H9 (cell line): ENCODE data around the gene ILDR2. TPM values are rescaled to one million over a fixed set of nuclear protein-coding genes. Genes with fewer than 3 reads are reported as not detected.

ENCODE experiments used
- DNase-seq: peaks from one replicate; pipeline ENCODE4 v3.0.0-alpha.2; 2017
- H2AFZ ChIP-seq: one replicate; pipeline ENCODE4 v1.6.1; 2013; ENCODE audit warnings: mild to moderate bottlenecking, low read length, control low read depth, moderate library complexity
- H2AK5ac ChIP-seq: 2 replicates; pipeline ENCODE4 v1.6.1; 2013; ENCODE audit warnings: low read length, control low read depth, mixed read lengths; ENCODE audit not compliant: insufficient read length
- H2BK120ac ChIP-seq: one replicate; pipeline ENCODE4 v1.6.1; 2013; ENCODE audit warnings: low read depth, mild to moderate bottlenecking, low read length, control low read depth, inconsistent platforms; ENCODE audit not compliant: poor library complexity, severe bottlenecking
- H2BK12ac ChIP-seq: 2 replicates; pipeline ENCODE4 v1.6.1; 2013; ENCODE audit warnings: low read length, control low read depth, mixed read lengths, low read depth; ENCODE audit not compliant: insufficient read length
- H2BK15ac ChIP-seq: 2 replicates; pipeline ENCODE4 v1.6.1; 2013; ENCODE audit warnings: low read depth, low read length, control low read depth
- H2BK20ac ChIP-seq: one replicate; pipeline ENCODE4 v1.6.1; 2013; ENCODE audit warnings: low read depth, mild to moderate bottlenecking, low read length, control low read depth, inconsistent platforms; ENCODE audit not compliant: poor library complexity, severe bottlenecking
- H2BK5ac ChIP-seq: 2 replicates; pipeline ENCODE4 v1.6.1; 2013; ENCODE audit warnings: low read length, control low read depth, mixed read lengths; ENCODE audit not compliant: insufficient read length
- H3K14ac ChIP-seq: 2 replicates; pipeline ENCODE4 v1.6.1; 2013; ENCODE audit warnings: low read length, control low read depth; ENCODE audit not compliant: insufficient read depth
- H3K18ac ChIP-seq: 2 replicates; pipeline ENCODE4 v1.6.1; 2013; ENCODE audit warnings: low read depth, mild to moderate bottlenecking, mixed read lengths, low read length, control low read depth; ENCODE audit not compliant: insufficient read length
- H3K23ac ChIP-seq: 2 replicates; pipeline ENCODE4 v1.6.1; 2013; ENCODE audit warnings: low read length, control low read depth, mixed read lengths, low read depth; ENCODE audit not compliant: insufficient read length
- H3K23me2 ChIP-seq: 2 replicates; pipeline ENCODE4 v1.6.1; 2013; ENCODE audit warnings: low read depth, mild to moderate bottlenecking, mixed read lengths, low read length, control low read depth; ENCODE audit not compliant: insufficient read length, poor library complexity, severe bottlenecking
- H3K27ac ChIP-seq: 2 replicates; pipeline ENCODE4 v1.5.1; 2013; ENCODE audit warnings: low read length, control low read depth, mixed read lengths, low read depth; ENCODE audit not compliant: insufficient read length
- H3K27me3 ChIP-seq: 2 replicates; pipeline ENCODE4 v1.6.1; 2013; ENCODE audit warnings: low read length, control low read depth, inconsistent platforms; ENCODE audit not compliant: insufficient read depth
- H3K4ac ChIP-seq: 2 replicates; pipeline ENCODE4 v1.6.1; 2013; ENCODE audit warnings: low read depth, mild to moderate bottlenecking, control low read depth, inconsistent platforms, low read length, moderate library complexity
- H3K4me1 ChIP-seq: 2 replicates; pipeline ENCODE4 v1.6.1; 2013; ENCODE audit warnings: low read length, control low read depth, inconsistent platforms; ENCODE audit not compliant: insufficient read depth
- H3K4me2 ChIP-seq: 2 replicates; pipeline ENCODE4 v1.6.1; 2013; ENCODE audit warnings: low read length, control low read depth, mixed read lengths; ENCODE audit not compliant: insufficient read length, insufficient read depth
- H3K56ac ChIP-seq: 2 replicates; pipeline ENCODE4 v1.6.1; 2013; ENCODE audit warnings: low read depth, mild to moderate bottlenecking, mixed read lengths, low read length, control low read depth; ENCODE audit not compliant: insufficient read length
- H3K79me1 ChIP-seq: 2 replicates; pipeline ENCODE4 v1.6.1; 2013; ENCODE audit warnings: low read depth, mild to moderate bottlenecking, moderate library complexity, low read length, control low read depth, inconsistent platforms; ENCODE audit not compliant: insufficient read depth, poor library complexity, severe bottlenecking
- H3K79me2 ChIP-seq: 2 replicates; pipeline ENCODE4 v1.6.1; 2013; ENCODE audit warnings: low read length, control low read depth, inconsistent platforms; ENCODE audit not compliant: insufficient read depth
- H3K9ac ChIP-seq: 2 replicates; pipeline ENCODE4 v1.6.1; 2013; ENCODE audit warnings: low read length, control low read depth, mixed read lengths; ENCODE audit not compliant: insufficient read length; ENCODE audit errors: extremely low read depth
- H3K9me3 ChIP-seq: one replicate; pipeline ENCODE4 v1.6.1; 2013; ENCODE audit warnings: low read depth, low read length, inconsistent platforms; ENCODE audit not compliant: control insufficient read depth
- H3T11ph ChIP-seq: one replicate; pipeline ENCODE4 v1.6.1; 2013; ENCODE audit warnings: mild to moderate bottlenecking, low read length, control low read depth, inconsistent platforms
- H4K20me1 ChIP-seq: one replicate; pipeline ENCODE4 v1.6.1; 2013; ENCODE audit not compliant: control insufficient read depth, insufficient read length, insufficient read depth
- H4K5ac ChIP-seq: 2 replicates; pipeline ENCODE4 v1.6.1; 2013; ENCODE audit warnings: low read depth, mild to moderate bottlenecking, mixed read lengths, low read length, control low read depth; ENCODE audit not compliant: insufficient read length
- H4K8ac ChIP-seq: replicated peaks from 2 replicates; pipeline ENCODE4 v1.6.1; 2013; ENCODE audit warnings: low read length, control low read depth, mixed read lengths, low read depth; ENCODE audit not compliant: insufficient read length
- H4K91ac ChIP-seq: 2 replicates; pipeline ENCODE4 v1.6.1; 2013; ENCODE audit warnings: low read depth, mild to moderate bottlenecking, moderate library complexity, mixed read lengths, low read length, control low read depth; ENCODE audit not compliant: insufficient read length
- H3K27ac Mint-ChIP-seq, 3 experiments: 2 replicates in 2 of 3; 3 replicates in 1 of 3; pipeline ENCODE4 v1.8.0; 2020 to 2021; ENCODE audit warnings: mixed read lengths in 3 of 3, mild to moderate bottlenecking in 1 of 3, moderate library complexity in 1 of 3
- H3K27me3 Mint-ChIP-seq: 2 replicates; pipeline ENCODE4 v1.8.0; 2021; ENCODE audit warnings: low read depth, mild to moderate bottlenecking, moderate library complexity, mixed read lengths
- H3K36me3 Mint-ChIP-seq, 3 experiments: 2 replicates in 2 of 3; 3 replicates in 1 of 3; pipeline ENCODE4 v1.8.0; 2020 to 2021; ENCODE audit warnings: low read depth in 3 of 3, mixed read lengths in 3 of 3; ENCODE audit not compliant: insufficient read depth in 1 of 3
- H3K4me1 Mint-ChIP-seq, 2 experiments: 2 replicates each; pipeline ENCODE4 v1.8.0; 2020; ENCODE audit warnings: mixed read lengths in 2 of 2
- H3K4me3 Mint-ChIP-seq, 2 experiments: 2 replicates in 1 of 2; 3 replicates in 1 of 2; pipeline ENCODE4 v1.8.0; 2020 to 2021; ENCODE audit warnings: mild to moderate bottlenecking in 2 of 2, mixed read lengths in 2 of 2, moderate library complexity in 1 of 2
- H3K9me3 Mint-ChIP-seq, 2 experiments: 2 replicates in 1 of 2; 3 replicates in 1 of 2; pipeline ENCODE4 v1.8.0; 2020; ENCODE audit warnings: mild to moderate bottlenecking in 2 of 2, mixed read lengths in 2 of 2, moderate library complexity in 1 of 2
- CTCF ChIP-seq: fragments of 200-600 bp; sonication (generic); conservative IDR thresholded peaks from 3 replicates; pipeline ENCODE4 v1.8.0; 2021; ENCODE audit warnings: antibody characterized with exemption, mild to moderate bottlenecking
- WGBS: extraction: QIAGEN DNeasy Blood & Tissue Kit; methylation state at CpG from one replicate; pipeline ENCODE4 v1.1.7; 2013; ENCODE audit warnings: missing lambda C conversion rate, low lambda C conversion rate, mixed read lengths; ENCODE audit not compliant: insufficient read length; ENCODE audit errors: extremely low coverage; 5-methylcytosine and 5-hydroxymethylcytosine counted together
- total RNA-seq: library from RNA; stranded (reverse); gene quantifications from 2 replicates; pipeline ENCODE4 v1.2.1, GENCODE V29; 2021

ILDR2 gene
- total RNA-seq, 1 experiment from 2014 or later, result 1.1 TPM

- Mint-ChIP-seq H3K9me3 (no peaks in the 10 kb centered on the region; a peak in 1 of 5 replicates), H3K36me3 (no peaks in the 10 kb centered on the region), H3K4me1 (peaks cover 20% of the 10 kb centered on the region in 2 experiments), H3K27ac (no peak overlapping the region), H3K4me3 (no peak overlapping the region), H3K27me3 (peaks cover 79% of the 10 kb centered on the region)
- Histone ChIP-seq H2BK120ac (no peak overlapping the region), H3K79me1 (no peaks in the 10 kb centered on the region), H3T11ph (no peak overlapping the region), H4K8ac (no peak overlapping the region), H3K79me2 (no peaks in the 10 kb centered on the region), H4K5ac (no peak overlapping the region), H4K91ac (no peak overlapping the region), H3K27me3 (peaks cover 34% of the 10 kb centered on the region), H2AK5ac (no peak overlapping the region), H3K56ac (no peak overlapping the region), H3K23me2 (peaks cover 5% of the 10 kb centered on the region), H3K4me1 (no peaks in the 10 kb centered on the region; the same call in 1 of the 2 replicates), H2BK15ac (no peak overlapping the region), H3K9ac (no peak overlapping the region), H2BK5ac (no peak overlapping the region), H2BK12ac (no peak overlapping the region), H3K23ac (no peak overlapping the region), H3K4me2 (no peak overlapping the region), H3K18ac (no peak overlapping the region), H3K27ac (no peak overlapping the region), H3K4ac (no peak overlapping the region), H3K14ac (no peak overlapping the region), H2AFZ (no peak overlapping the region), H4K20me1 (no peaks in the 10 kb centered on the region), H2BK20ac (no peak overlapping the region), H3K9me3 (no peaks in the 10 kb centered on the region)
- no peak for DNase-seq
- no peak for TF ChIP-seq CTCF
- WGBS, result no CpG with 5 or more reads among the region's 3 CpGs
Measured at GRCh38 chr1:166972193-166972592, 3.1 kb downstream of the ILDR2 start.
